Measurements from ENCODE around the gene PRG2. TPM values are rescaled to one million over a fixed set of nuclear protein-coding genes. Genes with fewer than 3 reads are reported as not detected.

The PRG2 gene
- total RNA-seq (2014; rRNA removed) (not detected in 2 replicates), Bru-seq, nascent RNA (not detected), BruChase-seq, experiment 1, labeled RNA remaining after a 6-hour chase (percentile 24 among the genes with signal in this experiment), BruChase-seq, experiment 2, labeled RNA remaining after a 2-hour chase (percentile 27 among the genes with signal in this experiment)
- long read RNA-seq = 0 reads

DNA sequence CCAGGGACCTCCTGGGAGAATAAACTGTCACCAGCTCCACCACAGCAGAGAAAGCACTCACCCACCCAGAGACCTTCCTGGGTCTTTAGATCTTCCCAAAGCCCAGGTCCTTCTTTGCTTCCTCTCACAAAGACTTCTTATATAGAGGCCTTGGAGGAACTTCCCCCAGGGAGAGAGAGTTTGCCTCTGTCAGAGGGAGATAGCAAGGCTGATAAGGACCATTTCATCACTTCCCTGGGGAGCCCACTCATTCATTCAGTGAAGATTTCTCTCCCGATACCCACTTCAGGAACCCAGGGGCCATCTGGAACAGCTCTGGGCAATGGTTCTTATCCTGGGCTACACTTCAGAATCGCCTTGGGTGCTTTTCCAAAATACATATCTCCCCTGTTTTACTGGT is at the start of gene PRG2:
TSS of gene PRG2 (minus strand) at position 116 of the 400 bp plus-strand sequence. CDS start 706 bp downstream, outside the sequence.
- no peak for ATAC-seq
- intact Hi-C loops (cut with micrococcal nuclease) = no loop called here
- Histone ChIP-seq H3K27me3 (ENCODE audit: low read length) (peaks cover 41% of the 10 kb centered on the region), H3F3A (ENCODE audit: low read length, unreplicated experiment) (no peaks in the 10 kb centered on the region), H3K36me3 (ENCODE audit: low read depth, low read length) (no peaks in the 10 kb centered on the region), H3K9me2 (replicated peaks; ENCODE audit: low read length) (no peaks in the 10 kb centered on the region), H3K9me3 (ENCODE audit: low read length) (no peaks in the 10 kb centered on the region), H4K20me1 (ENCODE audit: low read length) (no peaks in the 10 kb centered on the region), H3K9ac (ENCODE audit: low read length) (no peak within 1 kb of the TSS), H3K79me2 (ENCODE audit: low read length) (no peaks in the 10 kb centered on the region), H3K4me3 (ENCODE audit: low read length) (no peak within 1 kb of the TSS), H2AFZ (ENCODE audit: low read length) (no peak within 1 kb of the TSS), H3K4me2 (ENCODE audit: low read length) (no peak within 1 kb of the TSS), H3K4me1 (ENCODE audit: insufficient read depth, low read length) (no peaks in the 10 kb centered on the region), H3K27ac (ENCODE audit: low read length) (no peak within 1 kb of the TSS)
- TF ChIP-seq EZH2phosphoT487 (IDR thresholded peaks at IDR 0.05; ENCODE audit: borderline replicate concordance, low read length) (no peak), CTCF (conservative IDR thresholded peaks at IDR 0.05; ENCODE audit: low read depth, low read length) (no peak), EZH2 (IDR thresholded peaks at IDR 0.05; ENCODE audit: low read length, unreplicated experiment) (no peak)
- BruUV-seq (replicated peaks) = no TSS peak
- ChIA-PET POLR2A (ENCODE audit: unreplicated experiment) (no interaction called here), CTCF (no interaction called here)
- no peak for DNase-seq

- no peaks in the 10 kb centered on the region for H3K27me3 ChIP-seq (ENCODE audit: low read length)
- CTCF ChIA-PET = no interaction called here
- H3K79me2 ChIP-seq (ENCODE audit: low read length) = no peaks in the 10 kb centered on the region
- no peak overlapping the region for H2AFZ ChIP-seq (ENCODE audit: low read length)
- no TSS peak for BruUV-seq (replicated peaks)
- no peak overlapping the region for H3K4me3 ChIP-seq (ENCODE audit: low read length)
- no peak overlapping the region for H3K4me2 ChIP-seq (ENCODE audit: low read length)
- no peak overlapping the region for H3K27ac ChIP-seq (ENCODE audit: low read length)
- POLR2A ChIA-PET (ENCODE audit: unreplicated experiment) = no interaction called here
- intact Hi-C loops (cut with micrococcal nuclease) = loop anchor here (5.0 kb wide), 1 partner anchor 37 kb away; no protein-coding TSS in a partner anchor
- DNase-seq (no peak), ATAC-seq (no peak)
- no peak for TF ChIP-seq CTCF (conservative IDR thresholded peaks at IDR 0.05; ENCODE audit: low read depth, low read length)
- no peak for TF ChIP-seq EZH2 (IDR thresholded peaks at IDR 0.05; ENCODE audit: low read length, unreplicated experiment)
- TF ChIP-seq EZH2phosphoT487 (IDR thresholded peaks at IDR 0.05; ENCODE audit: borderline replicate concordance, low read length) = no peak
- H3K4me1 ChIP-seq (ENCODE audit: insufficient read depth, low read length) = peaks cover 40% of the 10 kb centered on the region
- H3K9me2 ChIP-seq (replicated peaks; ENCODE audit: low read length) = no peaks in the 10 kb centered on the region
- H4K20me1 ChIP-seq (ENCODE audit: low read length) = no peaks in the 10 kb centered on the region
- no peaks in the 10 kb centered on the region for H3K36me3 ChIP-seq (ENCODE audit: low read depth, low read length)
- H3K9me3 ChIP-seq (ENCODE audit: low read length) = no peaks in the 10 kb centered on the region
- H3F3A ChIP-seq (ENCODE audit: low read length, unreplicated experiment) = no peaks in the 10 kb centered on the region
- no peak overlapping the region for H3K9ac ChIP-seq (ENCODE audit: low read length)
These were observed 49.3 kb upstream of the PRG2 start for GRCh38 chr11:57439786-57440185.
